ENCODE results near the gene LY6G5B.

DNA sequence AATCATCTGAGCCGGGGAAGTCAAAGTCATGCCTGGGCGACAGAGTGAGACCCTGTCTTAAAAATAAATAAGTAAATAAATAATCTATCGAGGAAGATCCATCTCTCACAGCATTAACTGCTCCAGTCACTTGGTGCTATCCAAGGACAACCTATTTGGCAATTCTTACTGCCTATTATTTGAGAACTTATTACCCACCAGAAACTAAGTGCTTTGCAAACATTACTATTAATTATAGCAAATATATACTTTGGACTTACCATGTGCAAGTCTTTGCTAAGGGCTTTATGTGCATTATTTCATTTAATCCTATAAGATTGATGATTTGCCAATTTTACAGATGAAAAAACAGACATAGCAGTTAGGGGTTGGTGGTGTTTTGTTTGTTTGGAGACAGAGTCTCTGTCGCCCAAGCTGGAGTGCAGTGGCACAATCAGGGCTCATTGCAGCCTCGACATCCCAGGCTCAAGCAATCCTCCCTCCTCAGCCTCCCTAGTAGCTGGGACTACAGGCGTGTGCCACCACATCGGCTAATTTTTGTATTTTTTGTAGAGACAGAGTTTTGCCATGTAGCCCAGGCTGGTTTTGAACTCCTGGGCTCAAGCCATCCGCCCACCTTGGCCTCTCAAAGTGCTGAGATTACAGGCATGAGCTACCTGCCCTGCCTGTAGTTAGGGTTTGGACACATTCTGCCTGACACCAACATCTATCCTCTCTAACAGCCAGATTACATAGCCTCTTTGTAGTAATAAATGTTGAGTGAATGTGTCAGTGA, 15.0 kb upstream of the LY6G5B start:
- TF ChIP-seq, protein P1, sequence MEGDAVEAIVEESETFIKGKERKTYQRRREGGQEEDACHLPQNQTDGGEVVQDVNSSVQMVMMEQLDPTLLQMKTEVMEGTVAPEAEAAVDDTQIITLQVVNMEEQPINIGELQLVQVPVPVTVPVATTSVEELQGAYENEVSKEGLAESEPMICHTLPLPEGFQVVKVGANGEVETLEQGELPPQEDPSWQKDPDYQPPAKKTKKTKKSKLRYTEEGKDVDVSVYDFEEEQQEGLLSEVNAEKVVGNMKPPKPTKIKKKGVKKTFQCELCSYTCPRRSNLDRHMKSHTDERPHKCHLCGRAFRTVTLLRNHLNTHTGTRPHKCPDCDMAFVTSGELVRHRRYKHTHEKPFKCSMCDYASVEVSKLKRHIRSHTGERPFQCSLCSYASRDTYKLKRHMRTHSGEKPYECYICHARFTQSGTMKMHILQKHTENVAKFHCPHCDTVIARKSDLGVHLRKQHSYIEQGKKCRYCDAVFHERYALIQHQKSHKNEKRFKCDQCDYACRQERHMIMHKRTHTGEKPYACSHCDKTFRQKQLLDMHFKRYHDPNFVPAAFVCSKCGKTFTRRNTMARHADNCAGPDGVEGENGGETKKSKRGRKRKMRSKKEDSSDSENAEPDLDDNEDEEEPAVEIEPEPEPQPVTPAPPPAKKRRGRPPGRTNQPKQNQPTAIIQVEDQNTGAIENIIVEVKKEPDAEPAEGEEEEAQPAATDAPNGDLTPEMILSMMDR (IDR thresholded peaks at IDR 0.05; ENCODE audit: low read length), result no peak
- TF ChIP-seq EZH2phosphoT487 (IDR thresholded peaks at IDR 0.05; ENCODE audit: low read length), result no peak
- TF ChIP-seq EZH2 (optimal IDR thresholded peaks at IDR 0.05; ENCODE audit: low read depth, low read length), result no peak
